Gastroesophageal sphincter (tissue), 4 donors: ENCODE data around the gene TBX1. TPM values are rescaled to one million over a fixed set of nuclear protein-coding genes. Genes with fewer than 3 reads are reported as not detected.

Source experiments
- ATAC-seq: fragments of 150-250 bp; one replicate; pipeline ENCODE4 v1.9.1; 2016; ENCODE audit warnings: mild to moderate bottlenecking, moderate library complexity
- H3K27ac ChIP-seq, 4 donors: fragments of 200-600 bp; sonication (generic) in 3 of 4; 1 replicate in 3 of 4; 2 replicates in 1 of 4; pipeline ENCODE4 v1.5.1; 2016 to 2019
- H3K27me3 ChIP-seq: fragments of 200-600 bp; sonication (generic); one replicate; pipeline ENCODE4 v1.5.1; 2019
- H3K36me3 ChIP-seq, 2 donors: fragments of 200-600 bp; sonication (generic); one replicate each; pipeline ENCODE4 v1.5.1; 2019; ENCODE audit warnings: control low read depth in 1 of 2
- H3K4me1 ChIP-seq, 3 donors: fragments of 200-600 bp; sonication (generic); 1 replicate in 2 of 3; 2 replicates in 1 of 3; pipeline ENCODE4 v1.5.1; 2016 to 2019; ENCODE audit warnings: control low read depth in 2 of 3
- H3K4me3 ChIP-seq, 2 donors: fragments of 200-600 bp; sonication (generic); one replicate each; pipeline ENCODE4 v1.5.1; 2019; ENCODE audit warnings: mild to moderate bottlenecking in 1 of 2, moderate library complexity in 1 of 2
- H3K9me3 ChIP-seq, 3 donors: fragments of 200-600 bp; sonication (generic); one replicate each; pipeline ENCODE4 v1.5.1; 2017 to 2019; ENCODE audit warnings: control low read depth in 2 of 3
- CTCF ChIP-seq, 4 experiments: fragments of 200-600 bp in 2 of 4; fragments of 450-650 bp in 2 of 4; sonication (generic) in 1 of 4; IDR thresholded peaks; one replicate each; pipeline ENCODE4 v1.5.1; 2017 to 2019; ENCODE audit warnings: antibody characterized with exemption in 4 of 4, mild to moderate bottlenecking in 2 of 4, moderate library complexity in 2 of 4
- EP300 ChIP-seq: sonication (generic); formaldehyde crosslinking; IDR thresholded peaks from one replicate; pipeline ENCODE4 v1.6.1; 2017; ENCODE audit warnings: antibody characterized with exemption, mild to moderate bottlenecking
- POLR2A ChIP-seq, 2 donors: fragments of 450-650 bp; IDR thresholded peaks; one replicate each; pipeline ENCODE4 v1.6.1; 2017; ENCODE audit warnings: antibody characterized with exemption in 2 of 2, mild to moderate bottlenecking in 2 of 2, moderate library complexity in 1 of 2
- POLR2AphosphoS5 ChIP-seq: sonication (generic); formaldehyde crosslinking; IDR thresholded peaks from one replicate; pipeline ENCODE4 v1.6.1; 2017; ENCODE audit warnings: antibody characterized with exemption
- WGBS, 2 donors: methylation state at CpG; one replicate each; pipeline ENCODE4 v1.1.5; 2018; ENCODE audit warnings: low coverage in 1 of 2; 5-methylcytosine and 5-hydroxymethylcytosine counted together
- total RNA-seq, 4 donors: library from RNA; depleted of rRNA; stranded (reverse); fragments of >200 nt; gene quantifications; one replicate each; pipeline ENCODE4 v1.1.0, GENCODE V29; 2016

TBX1 gene
- total RNA-seq, 4 donors from 2014 or later = 0.31 to 2.7 (median 1.2) TPM

GRCh38 chr22:19747551-19747950, 13.0 kb upstream of the TBX1 start:
- H3K4me1 ChIP-seq = peaks cover 0 to 8% (median 0%) of the 10 kb centered on the region in 3 donors
- H3K4me3 ChIP-seq = no peak overlapping the region
- peaks cover 32% of the 10 kb centered on the region for H3K27me3 ChIP-seq
- no peak overlapping the region for H3K27ac ChIP-seq
- no peak for TF ChIP-seq EP300
- TF ChIP-seq CTCF (IDR thresholded peaks at IDR 0.05) = no peak
- no peak for TF ChIP-seq POLR2AphosphoS5
- no peak for TF ChIP-seq POLR2A (IDR thresholded peaks at IDR 0.05)
- no peaks in the 10 kb centered on the region for H3K9me3 ChIP-seq
- no peak for ATAC-seq
- no peaks in the 10 kb centered on the region for H3K36me3 ChIP-seq
- WGBS, 2 donors = no CpG with 5 or more reads among the region's 12 CpGs

- Histone ChIP-seq H3K36me3 (no peaks in the 10 kb centered on the region), H3K4me1 (peaks cover 0 to 8% (median 0%) of the 10 kb centered on the region in 3 donors), H3K27me3 (peaks cover 38% of the 10 kb centered on the region), H3K4me3 (no peak overlapping the region), H3K9me3 (no peaks in the 10 kb centered on the region), H3K27ac (no peak overlapping the region)
- ATAC-seq = no peak
- TF ChIP-seq POLR2A (IDR thresholded peaks at IDR 0.05) (no peak), POLR2AphosphoS5 (no peak), EP300 (no peak), CTCF (IDR thresholded peaks at IDR 0.05) (no peak)
- 67 to 72% methylated on average over 1 to 3 of the region's 4 CpGs for WGBS, 2 donors
Observed at GRCh38 chr22:19748139-19748538, 12.4 kb upstream of the TBX1 start.

- Histone ChIP-seq H3K9me3 (no peaks in the 10 kb centered on the region), H3K36me3 (no peaks in the 10 kb centered on the region), H3K27ac (no peak overlapping the region), H3K4me3 (no peak overlapping the region), H3K4me1 (peaks cover 0 to 8% (median 0%) of the 10 kb centered on the region in 3 donors), H3K27me3 (peaks cover 48% of the 10 kb centered on the region)
- 67 to 73% methylated on average over 2 to 3 of the region's 15 CpGs for WGBS, 2 donors
- TF ChIP-seq CTCF (IDR thresholded peaks at IDR 0.05) (no peak), POLR2A (IDR thresholded peaks at IDR 0.05) (no peak), EP300 (no peak), POLR2AphosphoS5 (no peak)
- ATAC-seq = no peak
Observed at GRCh38 chr22:19748991-19749664, 11.4 kb upstream of the TBX1 start.

- H3K4me3 ChIP-seq = no peak overlapping the region
- WGBS, 2 donors = 83% methylated on average over 4 of the region's 12 CpGs; no CpG with 5 or more reads in 1 of the 2 donors
- no peak overlapping the region for H3K27ac ChIP-seq
- no peak for TF ChIP-seq POLR2AphosphoS5
- no peak for TF ChIP-seq POLR2A (IDR thresholded peaks at IDR 0.05)
- TF ChIP-seq EP300 = no peak
- no peak for TF ChIP-seq CTCF (IDR thresholded peaks at IDR 0.05)
- H3K27me3 ChIP-seq = peaks cover 56% of the 10 kb centered on the region
- H3K36me3 ChIP-seq = no peaks in the 10 kb centered on the region
- ATAC-seq = no peak
- H3K9me3 ChIP-seq = no peaks in the 10 kb centered on the region
- H3K4me1 ChIP-seq = peaks cover 0 to 12% (median 0%) of the 10 kb centered on the region in 3 donors
Observed at GRCh38 chr22:19749876-19750275, 10.7 kb upstream of the TBX1 start.
